GM18951 (cell line): ENCODE results near the gene ARHGEF11.
A peak's percentile ranks its signal among the peaks of the same experiment; 100 is the strongest.

Experiments
- POLR2A ChIP-seq: IDR thresholded peaks from 4 replicates; pipeline ENCODE4 v1.6.1; 2011; ENCODE audit warnings: mild to moderate bottlenecking; ENCODE audit not compliant: insufficient read length, insufficient read depth; ENCODE audit errors: extremely low read depth
- in situ Hi-C: fragments of 300-500 bp; cut with MboI; formaldehyde crosslinking; loops from one replicate; pipeline ENCODE4 v1.12.0; 2022; ENCODE audit warnings: low sequenced_read_pairs, mixed read lengths, inconsistent platforms; ENCODE audit not compliant: unreplicated experiment

ARHGEF11 gene

GRCh38 chr1:157045250-157046218 is at the start of gene ARHGEF11:
Gene ARHGEF11 (minus strand): TSS chr1:157045742. CDS start chr1:157044330, 1,412 bp downstream.
- in situ Hi-C loops, result no loop called here
- TF ChIP-seq POLR2A, result peak; percentile 65

GRCh38 chr1:157095091-157095490 is 49.5 kb upstream of the ARHGEF11 start:
- in situ Hi-C loops, result loop anchor here (5.0 kb wide), 1 partner anchor 52 kb away; no protein-coding TSS in a partner anchor
- TF ChIP-seq POLR2A, result no peak

- in situ Hi-C loops, result no loop called here
Observed at GRCh38 chr1:157092831-157093230, 47.3 kb upstream of the ARHGEF11 start.

GRCh38 chr1:157091668-157092273 is 46.2 kb upstream of the ARHGEF11 start:
- in situ Hi-C loops, result no loop called here
- no peak for TF ChIP-seq POLR2A

More at GRCh38 chr1:157092831-157093230, 47.3 kb upstream of the ARHGEF11 start:
- no peak for TF ChIP-seq POLR2A

GRCh38 chr1:157091186-157091585 is 45.6 kb upstream of the ARHGEF11 start:
- in situ Hi-C loops, result no loop called here
- TF ChIP-seq POLR2A, result no peak

GRCh38 chr1:157090771-157091170 is 45.2 kb upstream of the ARHGEF11 start:
- in situ Hi-C loops, result no loop called here
- no peak for TF ChIP-seq POLR2A

GRCh38 chr1:157090196-157090647 is 44.7 kb upstream of the ARHGEF11 start:
- TF ChIP-seq POLR2A, result no peak
- in situ Hi-C loops, result no loop called here

GRCh38 chr1:157089789-157090188 is 44.2 kb upstream of the ARHGEF11 start:
- in situ Hi-C loops, result no loop called here
- no peak for TF ChIP-seq POLR2A

GRCh38 chr1:157088607-157089006 is 43.1 kb upstream of the ARHGEF11 start:
- TF ChIP-seq POLR2A, result no peak
- in situ Hi-C loops, result no loop called here

GRCh38 chr1:157087030-157087429 is 41.5 kb upstream of the ARHGEF11 start:
- in situ Hi-C loops, result no loop called here
- TF ChIP-seq POLR2A, result no peak

- TF ChIP-seq POLR2A, result no peak
- in situ Hi-C loops, result no loop called here
Observed at GRCh38 chr1:157086299-157086698, 40.8 kb upstream of the ARHGEF11 start.

- in situ Hi-C loops, result no loop called here
- TF ChIP-seq POLR2A, result no peak
Observed at GRCh38 chr1:157085421-157085820, 39.9 kb upstream of the ARHGEF11 start.

- TF ChIP-seq POLR2A, result no peak
- in situ Hi-C loops, result no loop called here
Observed at GRCh38 chr1:157084720-157085119, 39.2 kb upstream of the ARHGEF11 start.

- in situ Hi-C loops, result no loop called here
- no peak for TF ChIP-seq POLR2A
Observed at GRCh38 chr1:157081707-157082106, 36.2 kb upstream of the ARHGEF11 start.

GRCh38 chr1:157080714-157081113 is 35.2 kb upstream of the ARHGEF11 start:
- in situ Hi-C loops, result no loop called here
- no peak for TF ChIP-seq POLR2A
